Fibroblast of mammary gland (primary cell): ENCODE results near the gene ROBO2.

Experiments
- DNase-seq: peaks from one replicate; pipeline ENCODE4 v3.0.0-alpha.2; 2010; ENCODE audit warnings: low read depth
- H3K4me3 ChIP-seq: 2 replicates; pipeline ENCODE4 v1.5.1; 2011; ENCODE audit warnings: low read depth, mild to moderate bottlenecking, low read length, moderate library complexity; ENCODE audit not compliant: control insufficient read depth
- CTCF ChIP-seq: conservative IDR thresholded peaks from 2 replicates; pipeline ENCODE4 v1.5.1; 2011; ENCODE audit warnings: low read depth, low read length, inconsistent platforms; ENCODE audit not compliant: control insufficient read depth, insufficient read depth

The ROBO2 gene

GRCh38 chr3:77150028-77150427 is 110.1 kb downstream of the ROBO2 start:
- DNase-seq: no peak
- TF ChIP-seq CTCF: no peak
- H3K4me3 ChIP-seq: no peak overlapping the region

GRCh38 chr3:77150759-77151158 is 110.9 kb downstream of the ROBO2 start:
- H3K4me3 ChIP-seq: no peak overlapping the region
- TF ChIP-seq CTCF: no peak
- no peak for DNase-seq

- no peak for TF ChIP-seq CTCF
- H3K4me3 ChIP-seq: no peak overlapping the region
Measured at GRCh38 chr3:77158730-77159581, 119.1 kb downstream of the ROBO2 start.

GRCh38 chr3:77160931-77161497 is 121.1 kb downstream of the ROBO2 start:
- no peak for TF ChIP-seq CTCF
- DNase-seq: no peak
- no peak overlapping the region for H3K4me3 ChIP-seq

More at GRCh38 chr3:77158730-77159581, 119.1 kb downstream of the ROBO2 start:
- DNase-seq: no peak

GRCh38 chr3:77169823-77170222 is 129.9 kb downstream of the ROBO2 start:
- DNase-seq: no peak
- H3K4me3 ChIP-seq: no peak overlapping the region
- no peak for TF ChIP-seq CTCF

GRCh38 chr3:77171026-77171425 is 131.1 kb downstream of the ROBO2 start:
- no peak overlapping the region for H3K4me3 ChIP-seq
- no peak for DNase-seq
- TF ChIP-seq CTCF: no peak
